PC-9 (cell line): ENCODE data around the gene SUMF1. TPM values are rescaled to one million over a fixed set of nuclear protein-coding genes. Genes with fewer than 3 reads are reported as not detected.

Experiments
- BruUV-seq: library from RNA; stranded (reverse); fragments of 400-500 nt; replicated peaks from 2 replicates; lab custom pipeline; 2021; lab: Mats Ljungman, UMichigan
- CTCF ChIA-PET: fragments of 300-600 bp; sonication (Branson Sonifier 250); formaldehyde crosslinking; loops from one replicate; lab custom pipeline; 2022; ENCODE audit warnings: antibody characterized with exemption; lab: Charles Lee
- POLR2A ChIA-PET: fragments of 300-600 bp; sonication (Branson Sonifier 250); formaldehyde crosslinking; loops from one replicate; lab custom pipeline; 2022; ENCODE audit warnings: antibody characterized with exemption; ENCODE audit not compliant: unreplicated experiment; lab: Charles Lee
- DNase-seq, 2 experiments: peaks; one replicate each; pipeline versions ENCODE4 v3.0.0 to v3.0.0-alpha.2; 2015 to 2022; ENCODE audit warnings: mixed read lengths in 1 of 2
- H2AFZ ChIP-seq: fragments of 200-600 bp; sonication (generic); 2 replicates; pipeline ENCODE4 v1.8.1; 2017; ENCODE audit warnings: antibody characterized with exemption
- H3F3A ChIP-seq: fragments of 200-600 bp; sonication (generic); 2 replicates; pipeline ENCODE4 v1.8.1; 2017; ENCODE audit warnings: antibody characterized with exemption, mild to moderate bottlenecking, low read depth; ENCODE audit not compliant: insufficient read depth
- H3K27ac ChIP-seq: fragments of 200-600 bp; sonication (generic); 2 replicates; pipeline ENCODE4 v1.6.1; 2016; ENCODE audit warnings: mixed run types
- H3K27me3 ChIP-seq: fragments of 200-600 bp; sonication (generic); 2 replicates; pipeline ENCODE4 v1.6.1; 2016; ENCODE audit warnings: low read depth, mixed run types; ENCODE audit not compliant: insufficient read depth
- H3K36me3 ChIP-seq: fragments of 200-600 bp; sonication (generic); 2 replicates; pipeline ENCODE4 v1.6.1; 2016; ENCODE audit warnings: low read depth, mixed run types
- H3K4me1 ChIP-seq: fragments of 200-600 bp; sonication (generic); replicated peaks from 2 replicates; pipeline ENCODE4 v1.6.1; 2016; ENCODE audit warnings: mixed run types; ENCODE audit not compliant: insufficient read depth
- H3K4me2 ChIP-seq: fragments of 200-600 bp; sonication (generic); 2 replicates; pipeline ENCODE4 v1.6.1; 2017; ENCODE audit warnings: mixed run types
- H3K4me3 ChIP-seq: fragments of 200-600 bp; sonication (generic); 2 replicates; pipeline ENCODE4 v1.6.1; 2016; ENCODE audit warnings: mixed run types
- H3K79me2 ChIP-seq: fragments of 200-600 bp; sonication (generic); 2 replicates; pipeline ENCODE4 v1.6.1; 2017; ENCODE audit warnings: low read depth, mixed run types
- H3K9me2 ChIP-seq: fragments of 200-600 bp; sonication (generic); 2 replicates; pipeline ENCODE4 v1.8.1; 2017; ENCODE audit warnings: mild to moderate bottlenecking; ENCODE audit not compliant: insufficient read depth
- H3K9me3 ChIP-seq: fragments of 200-600 bp; sonication (generic); 2 replicates; pipeline ENCODE4 v1.8.1; 2016; ENCODE audit warnings: low read depth; ENCODE audit not compliant: insufficient read depth
- H4K20me1 ChIP-seq: fragments of 200-600 bp; sonication (generic); 2 replicates; pipeline ENCODE4 v1.8.1; 2017; ENCODE audit not compliant: insufficient read depth
- CTCF ChIP-seq: fragments of 200-600 bp; sonication (generic); conservative IDR thresholded peaks from 2 replicates; pipeline ENCODE4 v1.6.1; 2017; ENCODE audit warnings: mixed run types, antibody characterized with exemption, mild to moderate bottlenecking, moderate library complexity
- EZH2 ChIP-seq: fragments of 200-600 bp; sonication (generic); IDR thresholded peaks from 2 replicates; pipeline ENCODE4 v1.8.0; 2017; ENCODE audit warnings: antibody characterized with exemption, low read depth
- intact Hi-C: fragments of 100-400 bp; cut with micrococcal nuclease; formaldehyde crosslinking; loops from one replicate; pipeline ENCODE4 v1.10.0; 2022; ENCODE audit not compliant: unreplicated experiment
- total RNA-seq: library from RNA; stranded (reverse); gene quantifications from 2 replicates; pipeline ENCODE4 v1.2.3, GENCODE V29; 2021

The SUMF1 gene
- total RNA-seq, 1 experiment from 2014 or later = 41.6 TPM

GRCh38 chr3:4343258-4343657 is 123.8 kb downstream of the SUMF1 start:
- H3K27ac ChIP-seq = no peak overlapping the region
- H3K9me2 ChIP-seq = no peaks in the 10 kb centered on the region
- H2AFZ ChIP-seq = no peak overlapping the region
- intact Hi-C loops = no loop called here
- H3K79me2 ChIP-seq = no peaks in the 10 kb centered on the region
- no peaks in the 10 kb centered on the region for H3K4me1 ChIP-seq
- H4K20me1 ChIP-seq = no peaks in the 10 kb centered on the region
- no peak for DNase-seq
- H3K9me3 ChIP-seq = no peaks in the 10 kb centered on the region
- POLR2A ChIA-PET = no interaction called here
- no peaks in the 10 kb centered on the region for H3K27me3 ChIP-seq
- H3K4me2 ChIP-seq = no peak overlapping the region
- BruUV-seq = no TSS peak
- no peaks in the 10 kb centered on the region for H3F3A ChIP-seq
- CTCF ChIA-PET = no interaction called here
- no peak overlapping the region for H3K4me3 ChIP-seq
- no peaks in the 10 kb centered on the region for H3K36me3 ChIP-seq
- no peak for TF ChIP-seq EZH2

GRCh38 chr3:4341336-4341675 is 125.8 kb downstream of the SUMF1 start:
- Histone ChIP-seq H2AFZ (no peak overlapping the region), H3K27ac (no peak overlapping the region), H3K79me2 (no peaks in the 10 kb centered on the region), H3K4me3 (no peak overlapping the region), H4K20me1 (no peaks in the 10 kb centered on the region), H3K9me3 (no peaks in the 10 kb centered on the region), H3K36me3 (no peaks in the 10 kb centered on the region), H3K4me1 (no peaks in the 10 kb centered on the region), H3K9me2 (no peaks in the 10 kb centered on the region), H3F3A (no peaks in the 10 kb centered on the region), H3K4me2 (no peak overlapping the region), H3K27me3 (no peaks in the 10 kb centered on the region)
- CTCF ChIA-PET = no interaction called here
- POLR2A ChIA-PET = no interaction called here
- DNase-seq = no peak
- BruUV-seq = no TSS peak
- intact Hi-C loops = no loop called here
- TF ChIP-seq EZH2 (no peak), CTCF (no peak)

- ChIA-PET POLR2A (interaction anchor here (0.7 kb wide), 1 partner anchor 672 kb away, joined by 5 read pairs; no protein-coding TSS in a partner anchor), CTCF (no interaction called here)
- Histone ChIP-seq H3K27me3 (no peaks in the 10 kb centered on the region), H4K20me1 (no peaks in the 10 kb centered on the region), H3K79me2 (no peaks in the 10 kb centered on the region), H3K4me1 (no peaks in the 10 kb centered on the region), H3K9me2 (no peaks in the 10 kb centered on the region), H3K9me3 (no peaks in the 10 kb centered on the region), H3K27ac (no peak overlapping the region), H2AFZ (no peak overlapping the region), H3K36me3 (no peaks in the 10 kb centered on the region), H3K4me3 (no peak overlapping the region), H3K4me2 (no peak overlapping the region), H3F3A (no peaks in the 10 kb centered on the region)
- intact Hi-C loops = no loop called here
- no peak for TF ChIP-seq CTCF
- TF ChIP-seq EZH2 = no peak
- BruUV-seq = no TSS peak
- no peak for DNase-seq
Measured at GRCh38 chr3:4340411-4341335, 126.4 kb downstream of the SUMF1 start.
